ENCODE measurements around the gene PIGH. TPM values are rescaled to one million over a fixed set of nuclear protein-coding genes. Genes with fewer than 3 reads are reported as not detected.
"Not testable (repeated sequence)": the region's sequence is repeated elsewhere in the genome, so short reads cannot be mapped to it uniquely, and the experiment has no call there.

PIGH gene
- total RNA-seq, 1 donor from 2014 or later: 41.5 TPM

DNA sequence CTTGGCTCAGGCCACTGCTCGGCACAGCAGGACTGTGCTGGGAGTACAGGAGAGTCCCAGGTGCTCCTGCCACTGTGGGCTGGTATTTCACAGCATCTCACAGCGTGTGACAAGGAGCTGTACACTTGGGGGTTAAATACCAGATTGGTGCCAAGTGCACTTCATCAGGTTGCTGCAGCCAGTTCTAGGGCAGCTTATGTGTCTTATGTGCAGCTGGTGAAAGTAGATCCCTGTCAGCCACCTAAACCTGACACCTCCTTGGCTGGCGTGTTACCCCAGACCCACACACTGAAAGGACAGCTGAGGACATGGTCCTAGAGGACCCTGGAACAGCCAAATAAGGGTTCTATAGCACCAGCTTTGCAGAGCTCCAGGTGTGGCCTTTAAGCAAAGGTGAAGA lies 48.1 kb downstream of the PIGH start:
- DNase-seq (ENCODE audit: low spot score): no peak

DNA sequence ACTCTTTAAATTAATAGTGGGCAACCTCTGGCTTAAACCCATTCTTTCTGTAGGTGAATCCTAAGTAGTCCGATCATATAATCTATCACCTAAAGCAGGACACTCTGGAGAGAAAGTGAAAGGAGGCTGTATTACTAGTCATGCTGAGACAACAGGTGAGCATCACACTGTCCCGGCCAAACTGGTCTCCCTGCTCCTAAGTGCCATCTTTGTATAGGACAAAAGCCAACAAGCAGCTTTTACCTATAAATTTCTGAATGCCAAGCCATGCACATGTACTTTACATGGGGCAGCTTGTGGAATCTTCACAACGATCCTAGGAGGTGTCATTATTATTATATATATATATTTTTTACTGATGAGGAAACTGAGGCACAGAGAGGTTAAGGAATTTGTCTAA lies 48.9 kb downstream of the PIGH start:
- DNase-seq (ENCODE audit: low spot score): no peak

- no peak for DNase-seq (ENCODE audit: low spot score)
Measured at GRCh38 chr14:67549734-67550133, 50.3 kb downstream of the PIGH start.

DNA sequence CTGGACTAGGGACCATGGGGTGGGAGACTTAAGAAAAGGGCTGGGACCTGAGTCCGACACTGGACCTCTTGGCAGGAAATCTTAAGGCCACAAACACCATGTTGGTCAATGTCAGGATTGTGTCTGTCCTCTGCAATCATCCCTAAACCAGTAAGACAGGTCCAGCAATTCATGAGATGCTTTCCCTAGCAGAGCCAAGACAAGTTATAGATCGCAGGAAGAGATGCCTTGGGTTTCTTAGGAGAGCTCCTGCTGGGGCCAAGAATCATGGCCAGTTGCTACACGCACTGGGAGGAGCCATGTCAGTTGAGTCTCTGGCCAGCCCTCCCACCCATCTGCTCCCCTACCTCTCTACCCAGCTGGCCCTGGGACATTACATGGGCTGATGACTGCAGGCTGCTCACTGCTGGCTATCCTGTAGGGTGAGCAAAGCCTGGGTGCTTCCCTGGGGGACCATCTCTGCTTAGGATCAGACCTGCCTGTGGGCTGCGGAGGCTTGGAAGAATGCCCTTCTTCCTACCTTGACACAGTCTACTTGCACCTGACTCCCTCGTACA lies 52.8 kb downstream of the PIGH start:
- no peak for DNase-seq (ENCODE audit: low spot score)

GRCh38 chr14:67544590-67544989 lies 55.5 kb downstream of the PIGH start:
- DNase-seq (ENCODE audit: low spot score): no peak

DNA sequence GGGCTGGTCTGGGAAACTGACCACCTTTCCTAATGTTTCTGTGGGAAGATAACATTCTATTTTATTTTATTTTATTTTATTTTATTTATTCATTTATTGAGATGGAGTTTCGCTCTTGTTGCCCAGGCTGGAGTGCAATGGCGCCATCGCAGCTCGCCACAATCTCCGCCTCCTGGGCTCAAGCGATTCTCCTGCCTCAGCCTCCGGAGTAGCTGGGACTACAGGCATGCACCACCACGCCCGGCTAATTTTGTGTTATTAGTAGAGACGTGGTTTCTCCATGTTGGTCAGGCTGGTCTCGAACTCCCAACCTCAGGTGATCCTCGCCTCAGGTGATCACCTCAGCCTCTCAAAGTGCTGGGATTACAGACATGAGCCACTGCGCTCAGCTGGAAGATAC lies 57.4 kb downstream of the PIGH start:
- not testable (repeated sequence) for DNase-seq (ENCODE audit: low spot score)

- DNase-seq (ENCODE audit: low spot score): peak; percentile 36
Measured at GRCh38 chr14:67541448-67542387, 58.4 kb downstream of the PIGH start.

Other genes with a start within 250 kb of the PIGH start
- 69.1 TPM for gene ATP6V1D, start 240.5 kb downstream of the PIGH start, total RNA-seq
- gene EIF2S1, start 239.9 kb downstream of the PIGH start, total RNA-seq: 75.1 TPM
- 10.5 TPM for gene PLEK2, start 188.1 kb downstream of the PIGH start, total RNA-seq
- gene TMEM229B, start 111.5 kb downstream of the PIGH start, total RNA-seq: 33.2 TPM
- gene PLEKHH1, start 67.0 kb downstream of the PIGH start, total RNA-seq: 35.6 TPM
- 9.5 TPM for gene ARG2, start 19.7 kb upstream of the PIGH start, total RNA-seq
- gene VTI1B, start 74.4 kb upstream of the PIGH start, total RNA-seq: 108 TPM
- gene RDH11, start 95.5 kb upstream of the PIGH start, total RNA-seq: 222 TPM
- gene RDH12, start 101.6 kb upstream of the PIGH start, total RNA-seq: 166 TPM
- 21.0 TPM for gene ZFYVE26, start 216.3 kb upstream of the PIGH start, total RNA-seq
- gene RAD51B, start 219.5 kb upstream of the PIGH start, total RNA-seq: 18.5 TPM

Data from mucosa of gallbladder (tissue), 1 donor.